ENCODE data around the gene TAS2R9.
"Not testable (repeated sequence)": the region's sequence is repeated elsewhere in the genome, so short reads cannot be mapped to it uniquely, and the experiment has no call there.

Gene TAS2R9, protein sequence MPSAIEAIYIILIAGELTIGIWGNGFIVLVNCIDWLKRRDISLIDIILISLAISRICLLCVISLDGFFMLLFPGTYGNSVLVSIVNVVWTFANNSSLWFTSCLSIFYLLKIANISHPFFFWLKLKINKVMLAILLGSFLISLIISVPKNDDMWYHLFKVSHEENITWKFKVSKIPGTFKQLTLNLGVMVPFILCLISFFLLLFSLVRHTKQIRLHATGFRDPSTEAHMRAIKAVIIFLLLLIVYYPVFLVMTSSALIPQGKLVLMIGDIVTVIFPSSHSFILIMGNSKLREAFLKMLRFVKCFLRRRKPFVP

GRCh38 chr12:10810068-10810467 lies at the start of gene TAS2R9:
TAS2R9 (minus strand) TSS chr12:10810168; CDS start chr12:10810075, 93 bp downstream.
- DNase-seq = no peak

- no peak for DNase-seq
Measured at GRCh38 chr12:10855807-10856206, 45.8 kb upstream of the TAS2R9 start.

- no peak for DNase-seq
Measured at GRCh38 chr12:10853776-10854175, 43.8 kb upstream of the TAS2R9 start.

DNA sequence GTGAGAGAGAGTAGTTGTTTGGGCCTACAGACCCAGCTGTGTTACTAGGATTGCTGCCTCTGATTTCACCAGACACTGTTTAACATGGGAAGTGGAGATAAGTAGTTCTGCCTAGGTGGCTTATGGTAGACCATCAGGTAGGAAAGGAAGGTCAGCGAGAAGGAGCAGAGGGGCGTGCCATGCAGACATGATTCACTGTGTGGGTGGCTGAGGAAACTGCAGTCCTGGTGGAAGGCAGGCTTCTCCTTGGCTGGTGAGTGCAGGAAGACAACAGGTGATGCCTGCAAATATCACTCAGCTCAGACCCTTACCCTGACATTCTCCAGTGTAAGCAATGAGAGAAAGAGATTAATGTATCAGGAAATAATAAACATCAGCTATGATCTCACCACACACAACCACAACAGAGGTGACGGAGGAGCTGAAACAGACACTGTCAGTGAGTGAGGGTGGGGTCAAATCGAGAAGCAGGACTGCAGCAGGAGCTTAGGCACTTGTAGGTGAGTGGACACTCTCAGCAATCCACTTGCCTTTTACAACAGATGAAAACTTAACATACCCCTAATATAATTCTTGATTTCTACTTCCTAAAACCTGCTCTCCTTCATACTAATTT lies 41.4 kb upstream of the TAS2R9 start:
- DNase-seq = no peak

DNA sequence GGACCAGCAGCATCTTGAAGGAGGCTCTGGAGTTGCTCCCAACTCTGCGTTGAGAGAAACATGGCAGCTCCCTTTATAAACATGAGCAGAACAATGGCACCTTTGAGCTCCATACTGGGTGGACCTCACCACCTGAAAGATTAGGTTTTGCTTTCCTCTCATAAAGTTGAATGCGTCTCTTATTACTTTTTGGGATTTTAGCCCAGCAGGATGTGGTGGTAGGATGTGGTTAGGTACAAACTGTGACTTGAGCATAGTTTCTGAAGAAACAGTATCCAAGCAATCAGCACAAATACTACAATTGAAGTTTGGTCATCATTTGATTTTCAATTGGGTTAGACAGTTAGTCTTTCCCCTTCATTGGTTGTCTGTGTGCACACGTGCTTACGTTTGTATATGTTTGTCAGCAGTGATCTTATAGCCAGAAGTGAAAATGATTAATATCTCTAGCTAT lies 39.5 kb upstream of the TAS2R9 start, which contains the start of gene PRR4:
TSS of gene PRR4 (minus strand) at position 51 of the 454 bp plus-strand sequence. CDS start at position 13, 38 bp downstream.
- DNase-seq = no peak

- DNase-seq = no peak
Measured at GRCh38 chr12:10847744-10848143, 37.8 kb upstream of the TAS2R9 start.

- DNase-seq = no peak
Measured at GRCh38 chr12:10842862-10843261, 32.9 kb upstream of the TAS2R9 start.

DNA sequence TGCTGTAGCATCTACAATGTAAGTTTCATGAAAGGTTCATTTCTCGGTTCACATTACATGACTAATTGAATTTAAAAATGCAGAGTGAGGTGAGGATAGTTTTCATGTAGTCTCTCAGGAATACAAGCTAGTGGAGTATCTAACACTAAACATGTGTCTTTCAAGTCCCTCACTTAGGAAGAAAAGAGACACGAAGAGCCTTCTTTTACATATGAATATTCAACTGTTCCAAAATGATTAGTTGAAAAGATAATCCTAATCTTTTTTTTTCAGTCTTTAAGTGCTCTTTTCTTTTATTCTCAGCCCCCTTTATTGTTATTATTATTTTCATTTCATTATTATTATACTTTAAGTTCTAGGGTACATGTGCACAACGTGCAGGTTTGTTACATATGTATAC lies 28.5 kb upstream of the TAS2R9 start:
- no peak for DNase-seq

GRCh38 chr12:10829994-10830393 lies 20.0 kb upstream of the TAS2R9 start:
- no peak for DNase-seq

DNA sequence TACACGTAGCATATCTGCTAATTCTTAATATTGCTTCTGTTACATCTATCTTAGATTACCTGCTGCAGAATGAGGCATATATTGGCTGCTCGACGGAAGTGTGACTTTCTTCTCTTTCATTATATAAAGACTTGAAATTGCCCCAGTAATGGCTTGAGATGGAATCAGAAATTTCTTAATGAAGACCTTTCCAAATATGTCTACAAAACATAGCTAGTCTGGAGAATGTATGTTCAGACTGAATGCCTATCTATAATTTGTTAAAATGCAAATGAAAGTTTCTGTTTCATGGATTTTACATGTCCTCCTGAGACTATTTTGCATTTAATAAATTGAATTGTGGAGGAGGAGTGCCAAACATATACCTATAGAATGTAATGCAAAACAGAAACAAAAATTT lies 16.3 kb upstream of the TAS2R9 start, which contains the start of gene TAS2R10:
TSS of gene TAS2R10 (minus strand) at position 101 of the 400 bp plus-strand sequence. CDS start at position 12, 89 bp downstream.
- no peak for DNase-seq

- no peak for DNase-seq
Measured at GRCh38 chr12:10824957-10825356, 15.0 kb upstream of the TAS2R9 start.

DNA sequence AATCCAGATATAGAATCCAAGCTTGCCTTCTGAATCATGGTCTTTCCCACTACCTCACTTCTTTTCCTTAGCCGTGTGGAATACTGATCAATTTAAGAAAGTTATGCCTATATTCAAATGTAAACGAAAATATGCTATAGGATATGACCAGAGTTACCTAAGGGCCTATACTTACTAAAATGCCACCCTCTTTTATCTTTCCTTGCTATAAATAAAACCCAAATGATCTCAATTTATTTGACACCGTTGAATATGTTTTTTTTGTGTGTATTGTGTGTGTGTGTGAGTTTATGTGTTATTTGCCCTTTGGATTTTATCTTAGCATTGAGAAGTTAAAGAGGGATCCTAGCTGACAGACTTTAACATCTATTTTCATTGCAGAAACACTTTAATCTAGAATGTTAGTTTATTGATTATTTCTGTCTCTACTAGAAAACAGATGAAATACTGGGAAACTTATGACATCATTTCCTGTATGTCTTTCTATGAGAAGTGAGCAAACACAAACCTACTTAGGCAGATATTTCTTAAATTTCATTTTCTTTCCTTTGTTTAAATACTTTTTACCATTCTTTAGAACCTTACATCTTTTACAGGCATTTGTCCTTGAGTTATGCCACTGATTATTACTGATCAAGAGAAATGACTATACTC lies 2.0 kb upstream of the TAS2R9 start:
- DNase-seq = no peak

DNA sequence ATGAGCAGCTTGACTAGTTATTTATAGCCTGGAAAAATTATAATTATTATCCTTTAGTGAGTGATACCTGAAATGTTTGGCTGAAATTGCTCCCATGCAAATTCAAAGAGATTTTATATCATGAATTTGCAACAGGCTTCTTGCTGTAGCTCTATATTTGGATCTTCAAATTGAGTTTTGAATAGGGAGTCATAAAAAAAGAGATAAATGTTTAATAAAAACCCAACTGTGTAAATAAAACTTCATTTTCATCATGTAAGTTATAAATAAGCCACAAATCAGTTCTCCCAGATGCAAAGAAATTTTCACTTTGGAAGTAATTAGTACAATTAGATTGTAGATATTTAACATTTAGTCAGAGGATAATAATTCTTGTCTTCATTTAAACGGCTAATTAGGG lies 2.8 kb downstream of the TAS2R9 start, which contains the start of gene TAS2R8:
TSS of gene TAS2R8 (minus strand) at position 101 of the 400 bp plus-strand sequence. CDS start 306 bp downstream, outside the sequence.
- DNase-seq = no peak

DNA sequence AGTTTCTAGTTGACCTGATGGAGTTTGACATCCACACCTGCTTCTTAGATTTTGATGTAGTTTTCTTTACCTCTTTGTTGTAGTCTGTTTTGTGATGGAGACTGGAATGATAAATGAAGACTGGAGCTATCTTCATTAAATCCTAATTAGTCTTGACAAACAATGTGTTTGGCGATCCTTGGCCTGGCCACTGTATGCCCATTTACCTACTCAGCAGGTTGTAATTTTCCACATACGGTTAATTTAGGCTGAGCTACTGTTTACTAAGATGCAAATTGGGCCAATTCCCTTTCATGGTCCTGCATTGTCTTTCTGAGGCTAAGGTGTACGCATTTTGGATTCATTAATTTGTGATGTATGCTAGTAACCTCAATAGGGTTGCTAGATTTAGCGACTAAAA lies 7.4 kb downstream of the TAS2R9 start, which contains the start of gene TAS2R7:
TSS of gene TAS2R7 (minus strand) at position 41 of the 400 bp plus-strand sequence. CDS start 57 bp downstream, outside the sequence.
- DNase-seq = no peak

- DNase-seq = no peak
Measured at GRCh38 chr12:10801741-10802140, 8.2 kb downstream of the TAS2R9 start.

- DNase-seq = no peak
Measured at GRCh38 chr12:10794222-10794621, 15.7 kb downstream of the TAS2R9 start.

- not testable (repeated sequence) for DNase-seq
Measured at GRCh38 chr12:10791769-10792168, 18.2 kb downstream of the TAS2R9 start.

- no peak for DNase-seq
Measured at GRCh38 chr12:10783252-10783651, 26.7 kb downstream of the TAS2R9 start.

DNA sequence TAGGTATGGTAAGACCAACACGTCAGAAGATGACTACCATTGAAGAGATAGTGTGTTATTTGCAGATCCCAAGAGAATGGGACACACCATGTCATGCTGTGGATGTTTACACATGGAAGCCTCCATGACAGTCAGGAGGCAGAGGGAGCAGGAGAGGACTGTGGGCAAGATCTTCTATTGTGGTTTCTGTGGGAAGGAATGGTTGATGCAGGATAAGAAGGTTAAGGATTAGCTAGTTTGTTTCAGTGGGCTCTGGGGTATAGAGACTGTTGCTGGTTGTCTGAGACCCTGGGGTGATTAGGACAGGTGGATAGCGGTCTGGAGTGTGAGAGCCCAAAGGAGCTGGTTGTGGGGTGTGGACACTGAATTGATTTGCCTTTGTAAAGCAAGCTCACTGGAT lies 30.9 kb downstream of the TAS2R9 start:
- DNase-seq = no peak

GRCh38 chr12:10771132-10771733 lies 38.7 kb downstream of the TAS2R9 start:
- DNase-seq = no peak

DNA sequence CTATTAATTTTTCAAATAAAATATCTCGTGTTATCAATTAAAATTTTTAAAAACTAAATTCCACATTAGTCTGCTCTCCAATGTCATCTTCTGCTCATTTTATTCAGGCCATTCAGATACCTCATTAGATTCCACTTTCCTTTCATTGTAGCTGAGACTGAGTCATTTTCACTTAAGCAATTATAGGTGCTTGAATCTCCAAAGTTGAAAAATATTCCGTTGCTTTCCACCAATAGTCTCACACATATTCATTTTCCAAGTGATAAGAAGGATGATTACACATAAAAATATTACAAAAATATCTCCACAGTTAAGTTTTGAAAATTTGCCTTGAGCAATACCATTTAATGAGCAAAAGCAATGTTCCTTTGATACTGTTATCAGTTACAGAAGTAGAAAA lies 50.3 kb downstream of the TAS2R9 start:
- no peak for DNase-seq
